Forelimb muscle (tissue), 1 donor: ENCODE results near the gene DEF6. TPM values are rescaled to one million over a fixed set of nuclear protein-coding genes. Genes with fewer than 3 reads are reported as not detected.
"Not testable (repeated sequence)": the region's sequence is repeated elsewhere in the genome, so short reads cannot be mapped to it uniquely, and the experiment has no call there.

ENCODE experiments used
- DNase-seq: peaks from one replicate; pipeline ENCODE4 v3.0.0-alpha.2; 2013; ENCODE audit warnings: low read depth
- polyA plus RNA-seq: library from polyadenylated mRNA; unstranded; fragments of 120-200 nt; gene quantifications from one replicate; pipeline ENCODE4 v1.2.1, GENCODE V29; 2013; ENCODE audit not compliant: insufficient read length

DEF6 gene
- polyA plus RNA-seq, 1 donor: 4.9 TPM

DNA sequence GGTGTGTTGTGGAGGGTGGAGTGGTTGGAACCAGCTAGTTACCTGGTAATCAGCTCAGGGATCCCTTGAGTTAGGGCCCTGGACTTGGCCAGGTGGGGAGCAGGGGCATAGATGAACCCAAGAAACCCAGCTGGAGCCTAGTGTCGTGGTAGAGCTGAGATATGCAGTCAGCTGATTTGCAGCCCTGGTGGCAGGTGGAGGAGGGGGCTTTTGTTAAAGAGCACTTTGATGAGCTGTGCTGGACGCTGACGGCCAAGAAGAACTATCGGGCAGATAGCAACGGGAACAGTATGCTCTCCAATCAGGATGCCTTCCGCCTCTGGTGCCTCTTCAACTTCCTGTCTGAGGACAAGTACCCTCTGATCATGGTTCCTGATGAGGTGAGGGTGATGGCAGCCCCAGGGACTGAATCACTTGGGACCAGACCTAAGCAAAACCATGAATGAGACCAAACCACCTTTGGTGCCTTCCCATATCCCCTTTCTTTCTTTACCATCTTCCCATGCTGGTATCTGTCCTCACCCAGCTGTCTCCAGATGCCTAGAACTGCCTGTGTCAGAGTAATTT lies 12.7 kb downstream of the DEF6 start:
- no peak for DNase-seq

DNA sequence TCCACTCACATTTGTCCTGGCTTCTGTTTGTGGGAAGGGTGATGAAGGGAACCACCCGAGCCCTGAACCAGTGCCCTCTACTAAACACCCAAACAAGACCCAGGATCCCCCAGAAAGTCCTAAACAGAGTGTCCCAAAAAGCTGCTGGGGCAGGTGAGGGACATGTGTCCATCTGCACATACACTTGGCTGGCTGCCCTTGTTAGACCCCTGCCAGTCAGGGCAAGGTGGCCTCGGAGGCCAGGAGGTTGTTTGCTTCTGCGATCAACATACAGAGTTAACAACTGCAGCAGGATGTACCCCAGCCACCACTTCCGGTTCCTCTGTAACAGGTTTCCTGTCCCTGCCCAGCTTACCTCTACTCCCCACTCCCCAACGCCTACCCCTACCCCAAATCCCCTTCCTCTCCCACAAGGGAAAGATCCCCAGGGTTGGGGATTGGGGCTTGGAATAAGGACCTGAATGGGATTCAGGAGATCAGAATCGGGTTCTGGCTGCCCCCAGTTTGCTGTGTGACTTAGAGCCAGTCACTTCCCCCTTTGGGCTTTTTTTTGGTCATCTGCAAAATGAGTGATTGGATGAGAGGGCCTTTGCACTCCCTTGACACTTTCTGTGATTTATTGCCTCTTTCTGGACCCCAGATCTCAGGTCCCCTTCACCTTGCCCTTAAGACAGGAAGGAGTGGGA lies 13.9 kb downstream of the DEF6 start:
- no peak for DNase-seq

DNA sequence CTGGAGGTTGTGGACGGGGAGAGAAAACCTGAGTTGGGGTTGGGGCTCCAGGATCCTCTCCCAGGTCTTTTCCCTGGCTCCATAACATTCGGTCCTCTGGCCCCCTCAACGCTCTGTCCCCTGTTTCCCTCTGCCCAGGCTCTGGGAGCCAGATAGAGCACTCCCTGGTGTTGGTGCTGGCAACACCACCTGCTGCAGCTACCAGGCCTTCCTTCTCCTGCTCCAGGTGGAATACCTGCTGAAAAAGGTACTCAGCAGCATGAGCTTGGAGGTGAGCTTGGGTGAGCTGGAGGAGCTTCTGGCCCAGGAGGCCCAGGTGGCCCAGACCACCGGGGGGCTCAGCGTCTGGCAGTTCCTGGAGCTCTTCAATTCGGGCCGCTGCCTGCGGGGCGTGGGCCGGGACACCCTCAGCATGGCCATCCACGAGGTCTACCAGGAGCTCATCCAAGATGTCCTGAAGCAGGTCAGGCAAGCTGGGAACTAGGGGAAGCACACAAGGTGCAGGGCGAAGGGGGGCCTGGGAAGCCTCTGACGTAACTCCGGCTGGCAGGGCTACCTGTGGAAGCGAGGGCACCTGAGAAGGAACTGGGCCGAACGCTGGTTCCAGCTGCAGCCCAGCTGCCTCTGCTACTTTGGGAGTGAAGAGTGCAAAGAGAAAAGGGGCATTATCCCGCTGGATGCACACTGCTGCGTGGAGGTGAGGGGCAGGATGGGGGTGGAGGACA lies 14.6 kb downstream of the DEF6 start:
- no peak for DNase-seq

DNA sequence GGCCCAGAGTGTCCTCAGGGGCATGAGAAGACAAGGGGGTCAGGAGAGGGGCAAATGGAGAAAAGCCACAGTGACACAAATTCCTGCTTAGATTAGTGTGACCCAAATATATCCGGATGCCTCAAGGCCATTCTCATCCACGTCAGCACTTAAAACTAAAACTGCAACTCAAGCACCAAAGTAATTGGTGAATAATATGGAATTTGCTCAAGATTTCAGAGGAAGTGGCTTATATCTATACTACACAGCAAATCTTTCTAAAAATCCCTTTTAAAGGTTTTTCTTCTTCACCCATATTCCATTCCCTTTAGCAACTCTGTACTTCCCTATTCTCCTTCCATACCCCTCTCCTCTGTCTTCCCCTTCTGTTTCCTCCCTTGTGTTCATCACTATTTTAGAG lies 15.2 kb downstream of the DEF6 start:
- no peak for DNase-seq

DNA sequence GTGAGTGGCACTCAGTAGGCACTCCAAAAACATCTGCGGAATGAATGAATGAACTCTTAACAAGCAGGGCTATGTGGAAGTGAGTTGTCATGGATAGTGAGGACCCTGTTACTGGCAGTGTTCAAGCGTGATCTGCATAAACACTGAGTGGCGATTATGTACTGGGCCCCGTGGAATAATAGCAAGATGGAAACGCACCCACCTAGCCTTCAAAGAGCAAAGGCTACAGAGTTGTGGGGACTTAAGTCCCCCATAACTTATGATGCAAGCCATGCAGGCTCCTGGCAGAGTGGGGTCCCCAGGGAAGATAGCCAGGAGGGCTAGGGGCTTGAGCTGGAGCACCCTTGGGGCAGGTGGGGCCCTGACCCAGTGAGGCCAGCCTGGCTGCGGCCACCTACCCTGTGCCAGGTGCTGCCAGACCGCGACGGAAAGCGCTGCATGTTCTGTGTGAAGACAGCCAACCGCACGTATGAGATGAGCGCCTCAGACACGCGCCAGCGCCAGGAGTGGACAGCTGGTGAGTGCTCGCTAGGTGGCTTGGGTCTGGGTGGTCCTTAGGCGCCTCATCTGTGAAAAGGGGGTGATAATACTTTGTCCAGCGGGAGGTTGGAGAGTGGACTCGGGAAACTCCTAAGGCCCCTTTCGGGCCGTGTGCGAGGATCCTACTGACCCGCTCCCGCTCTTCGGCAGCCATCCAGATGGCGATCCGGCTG lies 20.0 kb downstream of the DEF6 start:
- DNase-seq: no peak

DNA sequence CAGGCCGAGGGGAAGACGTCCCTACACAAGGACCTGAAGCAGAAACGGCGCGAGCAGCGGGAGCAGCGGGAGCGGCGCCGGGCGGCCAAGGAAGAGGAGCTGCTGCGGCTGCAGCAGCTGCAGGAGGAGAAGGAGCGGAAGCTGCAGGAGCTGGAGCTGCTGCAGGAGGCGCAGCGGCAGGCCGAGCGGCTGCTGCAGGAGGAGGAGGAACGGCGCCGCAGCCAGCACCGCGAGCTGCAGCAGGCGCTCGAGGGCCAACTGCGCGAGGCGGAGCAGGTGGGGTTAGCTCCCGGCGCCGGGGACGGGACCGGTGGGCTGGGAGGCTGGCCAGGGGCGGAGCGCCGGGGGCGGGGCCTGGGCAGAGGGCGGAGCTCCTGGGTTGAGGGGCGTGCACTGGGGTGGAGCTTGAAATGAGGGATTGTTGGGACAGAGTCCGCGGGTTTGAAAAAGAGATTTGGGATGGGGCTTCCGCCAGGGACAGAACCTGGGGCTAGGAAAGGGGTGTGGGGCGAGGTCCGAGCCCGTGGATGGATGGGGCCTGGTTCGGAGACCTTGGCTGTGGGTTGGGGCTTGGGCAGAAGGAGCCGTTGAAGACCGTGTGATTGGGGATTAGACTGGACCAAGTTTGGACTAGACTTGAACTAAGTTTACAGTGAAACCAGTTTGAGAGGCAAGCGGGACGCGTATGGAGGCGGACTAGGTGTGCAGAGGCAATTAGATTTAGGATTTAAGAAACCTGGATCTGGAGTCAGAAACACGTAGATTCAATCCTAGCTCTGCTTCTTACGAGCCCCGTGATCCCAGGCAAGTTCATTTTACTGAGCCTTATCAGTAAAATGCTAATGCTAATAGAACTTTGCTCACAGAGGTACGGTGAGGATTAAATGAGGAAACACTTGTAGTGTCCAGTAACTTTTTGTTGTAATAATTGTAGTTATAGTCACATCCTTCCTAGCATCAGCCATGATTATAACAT lies 20.9 kb downstream of the DEF6 start:
- no peak for DNase-seq

DNA sequence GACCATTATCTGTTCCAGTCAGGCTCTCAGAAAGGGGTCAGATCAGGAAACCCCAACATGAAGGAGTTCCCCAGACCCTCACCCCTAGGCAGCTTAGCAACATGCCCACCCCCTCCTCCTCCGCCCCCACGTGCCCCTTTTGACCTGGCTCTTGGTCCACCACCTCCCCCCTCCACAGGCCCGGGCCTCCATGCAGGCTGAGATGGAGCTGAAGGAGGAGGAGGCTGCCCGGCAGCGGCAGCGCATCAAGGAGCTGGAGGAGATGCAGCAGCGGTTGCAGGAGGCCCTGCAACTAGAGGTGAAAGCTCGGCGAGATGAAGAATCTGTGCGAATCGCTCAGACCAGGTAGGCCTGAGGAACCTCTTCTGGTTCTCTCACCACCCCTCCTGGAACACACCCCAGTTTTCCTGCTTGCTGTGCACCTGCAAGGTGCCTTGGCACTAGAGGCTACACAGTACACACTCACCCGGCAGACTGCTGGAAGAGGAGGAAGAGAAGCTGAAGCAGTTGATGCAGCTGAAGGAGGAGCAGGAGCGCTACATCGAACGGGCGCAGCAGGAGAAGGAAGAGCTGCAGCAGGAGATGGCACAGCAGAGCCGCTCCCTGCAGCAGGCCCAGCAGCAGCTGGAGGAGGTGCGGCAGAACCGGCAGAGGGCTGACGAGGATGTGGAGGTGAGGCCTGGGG lies 21.9 kb downstream of the DEF6 start:
- no peak for DNase-seq

DNA sequence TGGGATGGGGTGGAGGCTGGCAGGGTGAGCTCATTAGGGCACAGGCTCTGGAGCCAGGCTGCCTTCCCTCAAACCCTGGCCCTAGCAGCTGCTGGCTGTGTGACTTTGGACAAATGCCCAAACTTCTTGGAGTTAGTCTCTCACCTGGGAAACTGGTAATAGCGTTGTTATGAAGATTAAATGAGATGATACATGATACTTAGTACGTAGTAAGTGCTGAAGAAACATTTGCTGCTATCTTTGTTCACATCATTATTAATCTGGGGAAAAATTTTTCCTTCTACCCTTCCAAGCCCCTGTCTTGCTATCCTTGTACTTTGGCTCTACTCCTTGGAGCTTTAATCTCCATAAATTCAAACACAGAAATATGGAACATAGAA lies 22.4 kb downstream of the DEF6 start:
- no peak for DNase-seq

DNA sequence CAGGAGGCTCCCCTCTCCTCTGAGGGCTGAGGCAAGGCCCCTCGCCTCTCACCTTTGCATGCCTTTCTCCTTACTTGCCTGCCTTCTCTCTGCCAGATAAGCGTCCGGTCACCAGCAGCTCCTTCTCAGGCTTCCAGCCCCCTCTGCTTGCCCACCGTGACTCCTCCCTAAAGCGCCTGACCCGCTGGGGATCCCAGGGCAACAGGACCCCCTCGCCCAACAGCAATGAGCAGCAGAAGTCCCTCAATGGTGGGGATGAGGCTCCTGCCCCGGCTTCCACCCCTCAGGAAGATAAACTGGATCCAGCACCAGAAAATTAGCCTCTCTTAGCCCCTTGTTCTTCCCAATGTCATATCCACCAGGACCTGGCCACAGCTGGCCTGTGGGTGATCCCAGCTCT lies 23.5 kb downstream of the DEF6 start:
- DNase-seq: no peak

DNA sequence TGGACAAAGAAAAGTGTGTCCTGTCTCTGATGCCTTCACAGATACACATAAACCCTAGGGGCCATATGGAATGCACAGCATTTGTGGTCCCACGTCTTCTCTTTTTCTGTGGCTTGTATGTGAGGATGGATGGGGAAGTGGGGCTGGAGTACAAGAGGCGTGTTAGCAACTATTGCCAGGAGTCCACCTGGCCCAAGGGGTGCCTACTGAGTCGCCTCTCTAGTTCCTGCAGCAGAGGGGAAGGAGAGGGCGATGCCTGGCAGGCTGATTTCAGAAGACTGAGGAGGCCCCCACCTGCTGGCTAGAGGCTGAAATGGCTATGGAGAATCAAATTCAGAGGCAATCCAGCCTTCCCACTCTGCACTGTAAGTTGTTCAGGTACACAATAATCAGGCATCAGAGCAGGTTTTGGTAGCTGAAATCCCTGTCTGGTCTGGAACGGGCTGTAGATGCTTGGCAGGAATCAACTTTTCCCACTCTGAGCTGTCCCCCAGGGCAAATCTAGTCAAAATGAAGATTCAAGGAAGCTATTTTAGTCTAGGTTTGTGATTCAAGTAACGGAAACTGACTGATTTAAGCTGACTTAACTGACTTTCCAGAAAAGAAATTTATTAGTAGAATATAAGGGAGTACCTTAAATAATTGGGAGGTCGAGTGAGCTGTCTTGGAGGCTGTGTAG lies 29.9 kb downstream of the DEF6 start:
- no peak for DNase-seq

DNA sequence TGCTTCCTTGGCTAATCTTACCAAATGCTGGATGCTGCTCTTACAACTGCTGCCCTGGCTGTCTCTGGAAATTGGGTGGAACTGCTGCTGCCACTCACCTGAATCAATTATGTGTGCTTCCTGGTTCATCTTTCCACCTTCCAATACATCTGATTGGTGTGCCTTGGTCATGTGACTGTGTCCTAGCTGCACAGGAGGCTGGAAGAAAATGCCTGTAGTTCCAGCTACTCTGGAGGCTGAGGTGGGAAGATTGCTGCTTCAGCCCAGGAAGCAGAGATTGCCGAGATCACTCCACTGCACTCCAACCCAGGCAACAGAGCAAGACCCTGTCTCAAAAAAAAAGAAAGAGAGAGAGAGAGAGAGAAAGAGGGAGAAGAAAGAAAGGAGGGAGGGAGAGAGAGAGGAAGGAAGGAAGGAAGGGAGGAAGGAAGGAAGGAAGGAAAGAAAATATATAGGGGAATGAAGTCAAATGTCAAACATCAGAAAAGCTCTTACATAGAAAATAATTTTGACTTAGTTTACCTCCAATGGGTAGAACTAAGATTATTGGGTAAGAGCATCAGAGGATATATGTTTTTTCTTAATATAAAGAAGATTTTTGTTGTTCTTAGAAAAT lies 30.6 kb downstream of the DEF6 start:
- DNase-seq: no peak

DNA sequence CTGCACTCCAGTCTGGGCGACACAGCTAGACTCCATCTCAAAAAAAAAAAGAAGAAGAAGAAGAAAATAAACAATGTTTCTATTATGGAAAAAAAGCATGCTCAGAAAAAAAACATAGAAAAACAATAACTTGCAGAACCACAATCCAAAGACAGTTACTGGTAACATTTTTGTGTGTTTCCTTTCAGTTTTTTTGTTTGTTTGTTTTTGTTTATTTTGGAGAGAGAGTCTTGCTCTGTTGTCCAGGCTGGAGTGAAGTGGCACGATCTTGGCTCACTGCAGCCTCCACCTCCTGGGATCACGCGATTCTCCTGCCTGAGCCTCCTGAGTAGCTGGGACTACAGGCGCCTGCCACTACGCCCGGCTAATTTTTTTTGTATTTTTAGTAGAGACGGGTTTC lies 31.3 kb downstream of the DEF6 start:
- not testable (repeated sequence) for DNase-seq

DNA sequence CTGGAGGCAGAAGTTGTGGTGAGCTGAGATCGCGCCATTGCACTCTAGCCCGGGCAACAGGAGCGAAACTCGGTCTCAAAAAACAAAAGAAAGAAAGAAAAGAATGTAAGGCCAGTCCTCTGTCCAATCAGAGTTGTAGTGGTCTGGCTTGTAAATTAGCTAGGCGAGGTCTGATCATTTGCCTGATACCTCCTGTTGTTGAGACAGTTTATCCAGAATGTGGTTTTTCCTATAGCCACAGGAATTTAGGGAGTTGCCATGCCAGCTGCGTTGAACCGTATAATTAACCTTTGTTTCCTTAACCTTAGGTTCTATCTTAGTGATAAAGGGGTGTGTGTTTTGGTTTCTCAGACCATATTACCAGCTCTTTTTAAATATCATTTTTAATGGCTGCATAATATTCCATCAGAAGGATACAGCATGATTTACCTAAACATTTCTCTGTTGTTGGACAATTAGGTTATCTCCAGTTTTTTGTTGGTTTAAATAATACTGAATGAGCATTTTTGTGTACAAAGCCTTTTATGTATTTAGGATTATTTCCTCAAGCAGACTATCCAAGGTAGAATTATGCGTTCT lies 33.0 kb downstream of the DEF6 start:
- no peak for DNase-seq

DNA sequence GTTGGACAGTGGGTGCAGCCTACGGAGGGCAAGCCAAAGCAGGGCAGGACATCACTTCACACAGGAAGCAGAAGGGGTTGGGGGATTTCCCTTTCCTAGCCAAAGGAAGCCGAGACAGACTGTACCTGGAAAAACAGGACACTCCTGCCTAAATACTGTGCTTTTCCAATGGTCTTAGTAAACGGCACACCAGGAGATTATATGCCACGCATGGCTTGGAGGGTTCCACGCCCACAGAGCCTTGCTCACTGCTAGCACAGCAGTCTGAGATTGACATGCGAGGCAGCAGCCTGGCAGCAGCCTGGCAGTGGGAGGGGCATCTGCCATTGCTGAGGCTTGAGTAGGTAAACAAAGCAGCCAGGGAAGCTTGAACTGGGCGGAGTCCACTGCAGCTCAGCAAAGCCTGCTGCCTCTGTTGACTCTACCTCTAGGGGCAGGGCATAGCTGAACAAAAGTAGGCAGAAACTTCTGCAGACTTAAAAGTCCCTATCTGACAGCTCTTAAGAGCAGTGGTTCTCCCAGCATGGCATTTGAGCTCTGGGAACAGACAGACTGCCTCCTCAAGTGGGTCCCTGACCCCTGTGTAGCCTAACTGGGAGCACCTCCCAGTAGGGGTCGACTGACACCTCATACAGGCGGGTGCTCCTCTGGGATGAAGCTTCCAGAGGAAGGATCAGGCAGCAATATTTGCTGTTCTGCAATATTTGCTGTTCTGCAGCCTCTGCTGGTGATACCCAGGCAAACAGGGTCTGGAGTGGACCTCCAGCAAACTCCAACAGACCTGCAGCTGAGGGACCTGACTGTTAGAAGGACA lies 34.7 kb downstream of the DEF6 start:
- DNase-seq: not testable (repeated sequence)

DNA sequence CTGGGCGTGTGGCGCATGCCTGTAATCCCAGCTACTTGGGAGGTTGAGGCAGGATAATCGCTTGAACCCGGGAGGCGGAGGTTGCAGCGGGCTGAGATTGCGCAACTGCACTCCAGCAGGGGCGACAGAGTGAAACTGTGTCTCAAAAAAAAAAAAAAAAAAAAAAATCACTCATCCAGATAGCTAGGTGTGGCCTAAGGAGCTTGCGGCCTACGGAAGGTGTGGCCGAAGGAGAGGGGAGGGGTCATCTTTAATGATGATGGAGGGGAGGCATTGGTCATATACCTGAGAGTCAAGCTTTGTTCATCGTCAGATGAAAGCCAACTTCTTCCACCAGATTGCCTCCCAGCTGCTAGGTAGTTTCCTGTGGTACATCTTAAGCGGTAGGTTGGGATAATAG lies 43.9 kb downstream of the DEF6 start:
- no peak for DNase-seq

DNA sequence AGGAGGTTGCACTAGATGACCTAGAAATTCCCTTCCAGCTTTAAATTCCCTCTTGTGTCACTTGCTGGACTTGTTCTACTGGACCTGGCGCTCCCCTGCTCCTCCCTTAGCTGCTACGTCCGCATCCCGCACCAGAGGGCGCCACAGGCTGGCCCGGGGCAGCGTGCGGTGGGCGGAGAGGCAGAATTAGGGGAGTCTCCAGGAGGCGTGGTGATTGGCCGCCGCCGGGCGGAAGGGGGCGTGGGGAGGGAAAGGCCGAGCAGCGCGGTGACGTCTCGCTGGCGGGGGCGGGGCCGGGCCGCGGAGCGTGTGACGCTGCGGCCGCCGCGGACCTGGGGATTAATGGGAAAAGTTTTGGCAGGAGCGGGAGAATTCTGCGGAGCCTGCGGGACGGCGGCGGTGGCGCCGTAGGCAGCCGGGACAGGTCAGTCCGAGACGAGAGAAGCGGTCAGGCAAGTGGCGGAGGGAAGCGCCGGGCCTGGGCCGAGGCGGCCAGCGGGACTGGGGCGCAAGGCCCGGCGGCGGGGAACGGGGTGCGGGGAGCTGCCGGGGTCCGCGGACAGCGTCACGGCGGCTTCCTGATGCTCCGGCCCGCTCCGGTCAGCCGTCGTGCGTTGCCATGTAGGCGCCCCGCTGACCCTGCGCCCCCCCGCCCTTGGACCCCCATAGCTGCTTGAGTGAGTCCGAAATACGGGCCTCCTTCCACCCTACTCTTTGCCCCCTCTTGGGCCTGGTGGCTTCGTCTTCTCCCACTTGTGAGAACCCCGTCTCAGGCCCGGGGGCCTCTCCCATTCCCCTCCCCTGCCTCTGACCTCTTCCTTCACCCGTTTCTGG lies 44.9 kb downstream of the DEF6 start, which contains the start of gene PPARD:
Gene PPARD (plus strand): TSS at position 301 of the 834 bp plus-strand sequence. CDS start 68,530 bp downstream, outside the sequence.
- DNase-seq: peak; percentile 84

DNA sequence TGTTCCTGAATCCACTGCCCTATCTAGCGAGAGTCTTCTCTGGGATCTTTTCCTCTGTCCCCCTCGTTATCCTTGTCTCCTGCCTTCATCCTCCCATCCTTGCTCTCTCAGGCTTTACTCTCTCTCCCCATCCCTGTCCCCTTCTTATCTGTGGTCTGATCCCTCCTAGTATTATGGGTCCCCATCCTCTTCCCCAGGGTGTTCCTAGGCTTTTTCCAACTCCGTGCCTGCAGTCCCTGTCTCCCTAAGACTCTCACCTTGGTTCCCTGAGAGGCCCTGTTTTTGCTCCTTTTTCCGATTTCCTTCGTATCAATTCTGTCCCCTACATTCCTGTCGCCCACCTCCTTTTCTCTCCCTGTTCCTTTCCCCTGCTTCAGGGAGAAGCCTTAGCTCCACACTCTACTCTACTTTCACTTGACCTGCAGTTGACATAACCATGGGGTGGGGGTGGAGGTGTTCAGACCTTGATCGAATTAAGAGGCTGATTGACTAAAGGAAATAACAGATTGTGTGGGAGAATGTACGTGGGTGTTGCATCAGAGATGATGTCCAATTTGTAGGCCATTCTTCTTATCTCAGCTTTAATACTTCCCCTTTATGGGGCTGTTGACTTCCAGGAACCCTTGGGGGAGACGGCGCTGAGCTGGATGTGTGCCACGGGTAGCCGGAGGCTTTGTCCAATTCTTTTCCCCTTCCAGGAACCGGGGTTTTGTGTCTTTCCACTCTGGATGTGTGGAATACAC lies 45.6 kb downstream of the DEF6 start:
- no peak for DNase-seq
